GM18870 (cell line): ENCODE results near the gene TLDC2.
"Not testable (repeated sequence)": the region's sequence is repeated elsewhere in the genome, so short reads cannot be mapped to it uniquely, and the experiment has no call there.

ENCODE experiments used
- ATAC-seq: cut with Tn5 transposase; IDR thresholded peaks from one replicate; pipeline ENCODE4 v1.9.1; 2021; ENCODE audit warnings: moderate library complexity; ENCODE audit not compliant: unreplicated experiment

TLDC2 gene

GRCh38 chr20:36905566-36905965 is 29.6 kb downstream of the TLDC2 start:
- not testable (repeated sequence) for ATAC-seq

- ATAC-seq: not testable (repeated sequence)
Measured at GRCh38 chr20:36906086-36906485, 30.1 kb downstream of the TLDC2 start.

- no peak for ATAC-seq
Measured at GRCh38 chr20:36908603-36909002, 32.7 kb downstream of the TLDC2 start.

GRCh38 chr20:36916199-36916598 is 40.3 kb downstream of the TLDC2 start:
- ATAC-seq: no peak

- ATAC-seq: no peak
Measured at GRCh38 chr20:36917240-36917639, 41.3 kb downstream of the TLDC2 start.

GRCh38 chr20:36917943-36918342 is 42.0 kb downstream of the TLDC2 start:
- ATAC-seq: no peak

GRCh38 chr20:36919715-36920333 is 43.9 kb downstream of the TLDC2 start:
- no peak for ATAC-seq

GRCh38 chr20:36920334-36920730 is 44.4 kb downstream of the TLDC2 start:
- ATAC-seq: no peak

GRCh38 chr20:36924167-36925045 is 48.5 kb downstream of the TLDC2 start:
- no peak for ATAC-seq

- no peak for ATAC-seq
Measured at GRCh38 chr20:36925234-36925633, 49.3 kb downstream of the TLDC2 start.

- ATAC-seq: no peak
Measured at GRCh38 chr20:36926653-36927200, 50.8 kb downstream of the TLDC2 start.

- ATAC-seq: no peak
Measured at GRCh38 chr20:36927704-36928103, 51.8 kb downstream of the TLDC2 start.

GRCh38 chr20:36929290-36929689 is 53.4 kb downstream of the TLDC2 start:
- ATAC-seq: no peak

GRCh38 chr20:36929691-36930090 is 53.8 kb downstream of the TLDC2 start:
- ATAC-seq: no peak

- not testable (repeated sequence) for ATAC-seq
Measured at GRCh38 chr20:36932067-36932466, 56.1 kb downstream of the TLDC2 start.

- no peak for ATAC-seq
Measured at GRCh38 chr20:36932476-36933426, 56.8 kb downstream of the TLDC2 start.

- not testable (repeated sequence) for ATAC-seq
Measured at GRCh38 chr20:36933571-36933970, 57.6 kb downstream of the TLDC2 start.

- no peak for ATAC-seq
Measured at GRCh38 chr20:36936341-36936740, 60.4 kb downstream of the TLDC2 start.

GRCh38 chr20:36936761-36937401 is 60.9 kb downstream of the TLDC2 start:
- not testable (repeated sequence) for ATAC-seq

- no peak for ATAC-seq
Measured at GRCh38 chr20:36937402-36937770, 61.4 kb downstream of the TLDC2 start.
